CD4-positive, alpha-beta T cell treated with Interleukin-12 subunit alpha and Interleukin-12 subunit beta, for 1 hour (primary cell): ENCODE data around the gene MAB21L1.

Source experiments
- DNase-seq: peaks from one replicate; pipeline ENCODE4 v3.0.0-alpha.2; 2020

MAB21L1 gene

DNA sequence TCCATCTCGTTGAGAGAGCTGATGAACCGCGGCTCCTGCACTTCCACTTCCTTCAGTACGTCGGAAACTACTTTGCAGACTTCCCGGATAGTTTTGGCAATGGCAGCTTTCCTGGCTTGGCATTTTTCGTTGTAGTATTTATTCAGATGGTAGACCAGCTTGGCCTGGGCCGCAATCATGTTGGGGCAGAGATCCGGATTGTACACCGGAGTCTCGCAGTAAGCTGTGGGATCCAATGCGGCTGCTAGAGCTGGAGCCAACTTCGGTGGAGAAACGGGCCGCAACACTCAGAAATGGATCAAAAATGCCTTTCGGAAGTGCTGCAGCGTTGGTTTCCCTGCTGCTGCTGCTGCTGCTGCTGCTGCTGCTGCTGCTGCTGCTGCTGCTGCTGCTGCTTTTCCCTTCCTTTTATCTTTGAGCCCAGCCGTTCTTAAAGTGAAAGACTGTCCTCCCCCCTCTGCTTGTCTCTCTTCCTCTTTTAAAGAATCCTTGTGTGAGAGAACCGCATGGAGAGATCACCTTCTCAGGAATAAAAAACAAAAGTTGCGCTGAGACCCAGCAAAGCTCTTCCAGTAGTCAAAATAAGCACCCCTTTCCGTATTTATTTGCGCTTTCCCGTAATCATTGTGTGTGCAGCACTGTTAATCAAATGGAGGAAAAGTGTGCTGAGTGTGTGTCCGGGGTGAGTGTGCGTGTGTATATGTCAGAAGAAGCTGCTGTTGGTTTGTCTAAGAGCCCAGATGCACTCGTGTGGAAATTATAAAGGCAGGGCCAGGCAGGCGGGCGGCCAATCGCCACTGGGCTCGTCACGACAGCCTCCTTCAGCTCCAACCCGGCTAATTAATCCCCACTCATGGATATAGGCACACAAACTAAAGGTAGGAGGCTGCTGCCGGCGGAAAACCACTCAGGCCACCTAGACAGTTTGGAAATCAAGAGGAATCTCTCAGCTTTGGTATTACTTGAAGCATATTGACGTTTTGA, at the start of gene MAB21L1:
TSS of gene MAB21L1 (minus strand) at position 730 of the 984 bp plus-strand sequence. CDS start at position 179, 551 bp downstream.
- DNase-seq, result no peak

DNA sequence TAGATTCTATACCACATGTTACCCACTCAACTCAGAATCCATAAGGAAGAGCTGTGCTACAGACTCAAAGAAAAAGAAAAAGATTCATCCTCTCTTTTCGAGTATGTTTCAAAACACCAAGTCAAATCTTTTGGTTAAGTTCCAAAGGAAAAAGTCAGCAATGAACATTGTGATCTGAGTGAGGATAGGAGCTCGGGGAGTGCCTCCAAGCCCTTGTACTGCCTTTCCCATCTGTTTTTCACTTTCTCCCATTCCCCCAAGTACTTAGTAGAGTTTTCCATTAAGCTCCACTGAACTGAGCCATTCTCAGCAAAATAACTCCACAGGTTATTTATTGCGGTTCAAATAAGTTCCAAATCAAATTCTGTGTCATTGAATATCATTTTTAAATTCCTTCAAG, 47.7 kb upstream of the MAB21L1 start:
- DNase-seq, result no peak

DNA sequence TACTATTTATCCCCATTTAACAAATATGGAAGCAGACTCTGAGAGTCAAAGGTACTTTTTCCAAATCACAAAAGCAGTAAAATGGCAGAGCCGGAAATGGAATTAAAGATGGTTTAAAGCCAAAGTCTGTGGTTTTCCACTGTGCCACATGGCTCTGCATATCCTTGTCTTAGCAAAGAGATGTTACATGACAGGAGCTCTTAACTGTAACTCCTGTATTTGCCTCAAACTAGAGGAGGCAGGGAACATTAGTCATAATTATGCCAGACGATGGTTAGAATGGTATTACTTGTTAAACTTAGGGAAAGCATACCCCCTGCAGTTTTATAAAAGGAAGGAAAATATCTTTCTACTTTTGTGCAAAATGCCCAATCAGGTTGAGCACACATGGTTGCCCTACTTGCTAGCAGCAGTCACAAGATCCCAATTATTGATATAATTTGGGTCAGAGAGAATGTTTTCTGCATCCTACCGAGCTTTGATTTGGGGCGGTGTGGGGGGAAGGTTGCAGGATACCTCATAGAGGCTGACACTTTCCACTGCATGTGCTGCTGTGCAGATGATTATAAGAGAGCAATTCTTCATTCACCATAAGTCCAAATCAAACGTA, 42.0 kb upstream of the MAB21L1 start:
- DNase-seq, result no peak

DNA sequence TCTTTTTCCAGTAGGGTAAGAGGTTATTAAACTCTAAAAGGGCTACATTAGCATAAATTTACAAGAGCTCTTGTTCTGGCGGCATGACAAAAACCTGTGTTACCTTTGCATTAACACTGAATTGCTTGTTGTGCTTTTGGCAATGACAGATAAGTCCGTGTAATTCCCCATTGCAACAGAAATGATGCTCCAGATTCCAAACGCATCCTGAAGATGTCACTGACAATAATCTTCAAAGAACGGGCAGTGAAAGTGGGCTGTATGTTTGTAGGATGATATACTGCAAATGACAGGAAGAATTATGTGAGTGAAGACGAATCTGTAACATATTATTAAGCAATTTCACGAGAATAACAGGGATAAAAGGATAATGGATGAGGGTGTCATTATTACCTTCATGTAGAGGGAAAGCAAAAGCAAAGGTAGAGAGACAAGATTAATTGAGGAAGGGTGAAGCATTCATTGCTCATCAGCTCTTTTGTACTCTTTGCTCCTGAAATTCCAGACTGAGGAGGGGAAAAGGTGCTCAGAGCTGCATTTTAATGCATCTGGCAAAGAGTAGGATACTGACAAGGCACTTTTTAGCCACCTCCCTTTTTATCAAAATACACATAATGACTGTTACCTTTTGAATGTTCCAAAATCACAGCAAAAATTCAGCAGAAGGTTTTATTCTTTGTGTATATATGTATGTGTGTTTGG, 38.5 kb upstream of the MAB21L1 start:
- no peak for DNase-seq

DNA sequence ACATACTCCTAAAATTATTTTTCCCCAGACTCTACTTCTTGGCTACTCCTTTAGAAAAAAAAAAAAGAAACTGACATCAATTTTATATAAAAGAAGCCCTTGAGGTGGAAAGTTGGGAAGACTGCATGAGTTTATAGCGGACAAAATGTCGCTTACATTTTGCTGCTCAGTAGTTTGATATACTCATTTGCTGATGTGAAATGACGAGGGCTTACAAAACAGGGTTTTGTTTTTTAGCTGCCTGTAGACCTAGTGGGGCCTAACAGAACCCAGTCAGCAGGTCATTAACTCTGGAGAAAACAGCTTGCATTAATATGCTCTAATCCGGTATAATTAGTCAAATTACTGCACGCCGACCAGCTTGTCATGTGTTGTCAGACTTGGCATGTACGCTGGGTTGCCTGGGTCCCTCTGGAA, 37.6 kb upstream of the MAB21L1 start:
- DNase-seq, result no peak

DNA sequence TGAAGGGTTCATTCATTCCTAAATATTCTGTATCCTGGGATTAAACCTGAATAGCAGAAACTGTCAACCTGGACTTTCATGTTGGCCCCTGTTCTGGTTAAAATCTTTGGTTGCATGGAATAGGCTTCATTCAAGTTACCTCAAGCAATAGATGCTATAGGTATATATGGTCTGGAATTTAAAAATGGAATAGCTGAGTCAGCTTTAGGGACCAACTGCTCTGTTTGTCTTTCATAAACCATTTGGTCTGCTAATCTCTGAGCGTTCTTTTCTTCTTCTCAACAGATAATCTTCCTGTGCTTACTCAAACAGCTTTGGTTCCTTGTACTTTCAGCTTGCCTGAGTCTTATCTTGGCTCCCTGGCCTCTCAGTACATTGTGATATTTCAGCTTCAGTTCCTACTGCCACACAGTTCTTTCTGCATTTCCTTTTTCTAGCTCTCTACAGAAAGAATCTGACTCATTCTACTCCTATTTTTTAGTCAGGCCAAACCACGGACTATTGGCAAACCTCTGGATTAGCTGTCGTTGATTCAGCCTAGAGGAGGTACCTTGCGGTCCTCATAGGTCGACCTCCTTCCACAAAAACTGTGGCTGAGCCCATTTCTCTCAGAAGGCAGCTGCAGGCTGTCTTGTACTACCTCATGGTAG, 35.9 kb upstream of the MAB21L1 start:
- no peak for DNase-seq

DNA sequence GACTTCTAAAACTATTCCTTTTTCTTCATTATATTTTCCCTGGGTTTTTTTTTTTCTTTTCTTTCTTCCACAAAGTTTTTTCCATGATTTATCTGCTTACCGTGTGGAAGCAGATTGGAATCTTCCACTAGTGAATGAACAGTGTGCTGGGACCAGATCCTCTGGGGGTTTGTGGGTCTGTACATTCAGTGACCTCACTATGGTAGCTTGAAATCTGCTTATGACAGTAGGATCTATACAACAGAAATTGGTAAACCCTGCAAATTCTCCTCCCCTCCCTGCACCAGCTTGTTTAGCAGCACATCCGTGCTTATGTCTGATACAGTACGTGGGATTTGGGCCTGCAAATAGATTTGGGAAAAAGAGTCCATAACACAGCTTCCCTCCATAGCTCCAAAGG, 26.0 kb upstream of the MAB21L1 start:
- no peak for DNase-seq

DNA sequence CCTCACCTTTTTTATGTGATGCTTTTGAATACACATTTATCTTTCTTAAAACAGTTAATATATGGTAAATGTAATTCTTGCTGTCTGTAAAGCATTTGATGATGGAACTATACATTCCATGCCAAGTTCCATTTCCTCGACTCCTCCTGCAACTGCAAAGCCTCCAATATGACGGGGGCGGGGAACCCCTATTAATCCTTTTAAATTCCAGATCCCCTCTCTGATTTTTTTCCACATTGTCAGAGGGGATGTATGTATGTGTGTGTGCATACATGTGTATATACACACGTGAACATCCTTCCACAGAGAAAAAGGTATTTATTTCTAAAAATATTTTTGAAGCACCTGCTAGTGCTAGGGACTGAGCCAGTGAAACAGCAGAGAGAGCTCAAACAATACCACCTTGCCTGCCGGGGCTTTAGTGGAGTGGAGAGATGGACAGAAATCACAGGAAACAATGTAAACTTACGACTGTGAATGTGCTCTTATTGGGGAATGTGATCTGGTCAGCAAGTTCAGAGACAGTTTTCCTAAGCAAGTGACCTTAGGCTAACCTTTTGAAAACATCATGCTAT, 25.3 kb upstream of the MAB21L1 start:
- DNase-seq, result no peak

DNA sequence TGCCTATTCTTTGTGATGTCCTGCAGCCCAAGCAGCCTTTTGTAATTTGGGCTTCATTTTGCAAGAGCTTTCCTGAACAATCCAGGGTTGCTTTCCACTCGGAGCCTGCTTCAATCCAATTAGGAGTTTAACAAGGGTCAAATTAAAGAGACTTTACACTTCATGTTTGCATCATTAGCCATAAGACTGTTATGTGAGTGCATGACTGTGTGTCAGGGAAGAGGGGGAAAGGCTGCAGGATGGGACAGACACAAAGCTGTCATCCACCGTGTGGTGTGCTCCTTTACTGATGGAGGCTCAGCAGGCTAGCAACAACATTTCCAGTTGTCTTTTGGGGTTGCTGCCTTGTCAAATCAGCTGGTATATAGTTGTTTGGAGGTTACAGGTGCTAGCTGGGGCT, 23.7 kb upstream of the MAB21L1 start:
- DNase-seq, result no peak

DNA sequence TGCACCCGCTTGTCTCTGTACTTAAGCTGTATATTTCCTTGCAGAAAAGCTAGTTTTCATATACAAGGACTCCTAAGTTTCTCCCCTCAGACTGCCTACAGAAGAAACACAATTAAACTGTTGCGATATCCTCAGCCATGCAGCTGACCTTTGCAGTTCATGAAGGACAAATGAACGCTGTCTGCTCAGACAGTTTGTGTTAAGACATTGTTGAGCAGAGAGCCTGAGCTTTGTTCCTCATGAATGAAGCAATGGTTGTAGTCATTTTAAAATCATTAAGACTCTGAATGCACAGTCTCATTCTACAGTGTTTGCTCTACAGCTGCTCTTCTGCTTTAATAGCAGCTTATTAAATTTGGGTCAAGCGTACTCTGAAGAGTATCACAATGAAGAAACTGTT, 23.2 kb upstream of the MAB21L1 start:
- no peak for DNase-seq

DNA sequence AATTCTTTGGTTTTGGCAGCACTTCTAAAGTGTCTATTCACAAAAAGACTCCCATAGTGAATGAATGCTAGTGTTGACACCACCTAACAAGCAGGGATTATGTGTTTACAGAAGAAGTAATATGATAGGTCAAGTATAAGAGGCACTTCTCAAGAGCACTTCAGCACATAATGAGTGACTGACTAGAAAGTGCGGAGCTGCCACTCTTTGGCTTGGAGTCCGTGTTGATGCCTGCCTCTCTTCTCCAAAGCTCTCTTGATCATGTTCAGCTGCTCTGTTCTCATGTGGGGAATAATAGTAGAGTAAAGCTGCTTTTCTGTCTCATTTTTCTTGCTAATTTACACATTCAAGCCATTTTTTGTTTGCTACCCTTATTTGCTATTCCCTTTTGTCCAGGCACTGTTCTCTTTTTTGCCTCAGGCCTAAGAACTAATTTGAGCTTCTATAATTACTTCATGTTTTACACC, 22.7 kb upstream of the MAB21L1 start:
- DNase-seq, result no peak

DNA sequence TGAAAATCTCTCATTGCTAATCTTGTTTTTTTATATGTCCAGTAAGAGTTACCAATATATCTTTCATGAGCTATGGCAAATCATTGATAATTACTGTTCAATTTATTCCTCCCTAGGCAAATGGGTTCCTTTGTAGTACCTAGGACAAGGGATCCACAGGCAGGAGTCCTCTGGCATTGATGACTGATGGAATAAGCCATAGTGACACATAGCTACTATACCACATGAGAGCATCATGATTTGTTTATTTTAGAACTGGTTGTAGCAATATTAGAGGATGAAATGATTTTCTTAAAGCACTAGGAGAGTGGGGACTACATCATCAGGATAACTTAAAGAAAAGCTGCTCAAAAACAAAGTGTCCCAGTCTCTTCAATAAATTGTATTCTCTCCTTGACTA, 21.7 kb upstream of the MAB21L1 start:
- DNase-seq, result no peak

DNA sequence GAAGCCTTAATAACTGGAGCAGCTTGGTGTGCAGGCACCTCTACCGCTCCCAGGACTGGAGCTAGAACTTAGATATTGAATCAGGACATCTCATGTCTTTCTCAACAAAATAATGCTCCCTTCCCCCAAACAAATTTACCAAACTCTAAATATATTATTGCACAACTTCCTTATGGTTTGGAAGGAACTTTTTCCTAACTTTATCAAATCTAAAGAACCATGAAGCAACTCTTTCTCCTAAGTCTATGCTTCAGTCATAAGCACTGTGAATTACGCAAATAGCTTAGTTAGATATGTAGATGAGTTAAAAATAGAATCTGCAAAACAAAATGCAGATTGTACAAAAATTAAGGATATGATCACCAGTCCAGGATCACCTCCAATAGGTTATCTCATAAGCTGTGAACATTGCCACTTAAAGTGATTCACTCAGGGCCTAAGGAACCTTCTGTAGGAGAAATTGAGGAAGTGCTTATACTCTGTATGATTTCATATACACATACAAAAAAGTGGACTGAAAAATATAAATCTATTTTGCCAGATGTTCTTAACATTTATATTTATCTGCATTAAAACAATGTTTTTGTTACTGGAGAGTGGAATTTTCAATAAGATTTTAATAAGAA, 20.4 kb upstream of the MAB21L1 start:
- no peak for DNase-seq

DNA sequence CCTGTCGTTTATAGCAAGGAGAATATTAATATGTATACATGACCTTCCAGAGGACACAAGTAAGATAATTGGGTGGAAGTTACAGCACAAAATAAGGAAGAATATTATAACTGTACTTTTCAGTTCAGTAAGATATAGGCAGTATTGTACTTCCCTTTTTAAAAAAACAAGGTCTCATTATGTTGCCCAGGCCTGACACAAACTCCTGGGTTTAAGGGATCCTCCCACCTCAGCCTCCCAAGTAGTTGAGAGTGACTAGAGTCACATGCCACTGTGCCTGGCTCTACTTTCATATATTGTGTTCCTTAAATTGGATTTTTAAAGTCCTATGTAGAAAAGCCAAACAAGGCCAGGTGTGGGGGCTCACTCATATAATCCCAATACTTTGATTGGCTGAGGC, 19.5 kb upstream of the MAB21L1 start:
- no peak for DNase-seq

DNA sequence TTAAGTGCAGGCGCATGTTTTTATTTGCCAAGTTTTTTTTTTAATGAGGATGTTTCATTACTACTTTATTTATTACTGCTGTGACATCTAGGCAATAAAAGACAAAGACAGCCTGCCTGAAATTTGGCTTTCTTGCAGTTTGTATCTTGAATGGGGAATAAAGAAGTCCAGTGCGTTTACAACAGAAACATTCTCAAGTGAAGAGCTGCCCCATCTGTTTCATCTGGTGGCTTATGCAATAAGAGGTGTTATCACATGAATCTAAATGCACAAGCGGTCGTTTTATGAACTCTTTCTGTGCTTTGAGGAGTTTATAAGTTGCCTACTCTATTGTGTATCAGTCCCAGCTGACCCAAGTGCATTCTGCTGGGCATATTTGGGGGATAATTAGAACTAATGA, 12.6 kb upstream of the MAB21L1 start:
- no peak for DNase-seq

DNA sequence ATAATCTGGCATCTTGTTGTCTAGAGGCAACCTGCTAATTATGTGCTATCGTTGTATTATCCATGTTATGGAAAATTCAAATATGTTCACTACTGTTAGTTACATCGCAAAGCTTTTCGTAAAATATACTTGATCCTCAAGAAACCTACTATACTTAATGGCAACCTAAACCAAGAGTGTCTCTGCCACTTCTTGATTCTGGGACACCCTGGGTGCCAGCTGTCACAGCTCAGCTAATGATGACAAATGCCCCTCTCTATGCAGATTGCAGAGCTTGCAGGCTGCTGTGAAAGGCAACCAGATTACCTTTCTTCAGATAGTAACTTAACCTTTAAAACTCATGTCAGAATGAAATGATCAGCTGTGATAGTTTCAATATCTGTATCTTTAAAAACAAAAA, 8.9 kb upstream of the MAB21L1 start:
- DNase-seq, result no peak

DNA sequence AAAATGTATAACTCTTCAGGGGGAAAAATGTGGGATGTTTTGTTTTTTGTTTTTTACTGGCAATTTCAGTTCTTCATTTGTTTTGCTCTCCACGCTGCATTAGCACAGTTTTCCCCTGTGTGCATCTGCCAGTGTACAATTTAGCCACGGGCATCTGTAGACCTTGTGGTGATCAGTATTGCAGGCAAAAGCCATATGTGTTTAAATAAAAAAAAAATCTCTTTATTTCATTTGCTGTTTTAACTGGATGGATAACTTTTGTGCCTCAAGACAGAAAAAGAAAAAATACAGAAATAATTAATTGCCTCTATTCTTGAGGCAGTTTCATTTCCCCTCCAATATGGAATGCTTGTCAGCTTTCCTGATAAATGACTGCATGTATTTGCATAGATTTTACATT, 7.9 kb upstream of the MAB21L1 start:
- no peak for DNase-seq

DNA sequence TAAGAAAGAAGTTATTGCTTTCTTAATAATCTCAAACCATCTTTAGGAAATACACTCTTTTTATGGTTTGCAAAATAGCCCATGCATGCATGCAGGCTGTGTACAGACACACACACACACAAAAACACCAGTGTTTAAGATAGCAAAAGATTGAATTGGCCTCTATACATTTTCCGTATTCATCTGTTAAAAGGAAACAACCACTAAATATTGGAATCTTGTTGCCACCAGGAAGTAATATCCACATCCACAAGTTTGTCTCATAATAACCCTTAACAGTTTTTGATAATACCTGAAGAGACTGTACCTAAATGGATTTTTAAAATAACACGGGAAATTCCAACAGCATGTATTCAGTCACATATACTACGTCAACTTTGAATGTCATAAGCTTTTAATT, 7.3 kb upstream of the MAB21L1 start:
- DNase-seq, result no peak

DNA sequence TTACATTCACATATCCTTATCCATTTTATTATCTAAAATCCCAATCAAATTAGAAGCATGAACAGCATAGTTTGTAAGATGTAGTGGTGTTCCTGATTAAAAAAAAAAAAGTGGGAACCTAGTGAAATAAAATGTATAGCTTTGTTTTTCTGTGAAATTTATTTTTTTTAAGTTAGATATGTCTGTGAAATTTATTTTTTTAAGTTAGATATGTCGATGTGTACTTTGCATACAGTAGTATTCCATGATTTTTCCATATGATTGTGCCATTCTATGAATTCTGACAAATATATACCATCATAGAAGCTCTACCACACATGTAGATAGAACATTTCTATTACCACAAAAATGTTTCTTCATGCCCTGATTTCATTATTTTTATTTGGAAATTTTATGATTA, 6.0 kb upstream of the MAB21L1 start:
- no peak for DNase-seq

DNA sequence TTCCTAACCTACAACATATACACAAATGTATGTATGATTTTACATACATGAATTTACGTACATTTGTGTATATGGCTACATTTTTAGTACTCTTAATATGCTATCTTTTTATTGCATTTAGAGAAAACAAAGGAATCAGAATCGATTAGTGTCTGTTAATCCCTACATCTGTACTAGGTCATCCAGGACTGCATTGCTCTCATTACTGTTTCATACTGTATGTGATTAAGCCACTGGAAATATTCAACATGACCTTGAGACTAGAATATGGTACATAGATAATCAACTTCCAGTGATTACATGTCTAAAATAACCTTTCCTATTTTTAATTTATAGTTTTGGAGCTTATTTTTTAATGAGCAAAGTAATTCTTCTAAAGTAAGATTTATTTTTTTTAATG, 5.3 kb upstream of the MAB21L1 start:
- DNase-seq, result no peak

DNA sequence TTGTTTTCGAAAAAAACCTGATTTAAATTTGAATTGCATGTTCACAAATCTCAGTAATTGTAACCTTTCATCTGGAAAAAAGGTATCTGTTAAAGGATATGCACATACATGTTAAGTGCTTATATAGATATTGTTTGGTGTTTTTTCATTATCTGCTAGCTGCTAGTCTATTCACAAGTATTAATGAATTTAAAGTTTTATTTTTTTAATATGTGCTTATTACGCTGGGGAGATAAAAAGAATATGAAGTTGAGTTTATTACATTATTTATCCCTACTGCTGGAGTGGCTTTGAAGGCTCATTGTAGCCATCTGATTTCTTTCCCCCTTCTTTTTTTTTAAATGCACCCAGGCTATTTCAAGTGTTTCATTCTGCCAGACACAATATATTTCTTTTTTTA, 3.9 kb upstream of the MAB21L1 start:
- DNase-seq, result no peak

DNA sequence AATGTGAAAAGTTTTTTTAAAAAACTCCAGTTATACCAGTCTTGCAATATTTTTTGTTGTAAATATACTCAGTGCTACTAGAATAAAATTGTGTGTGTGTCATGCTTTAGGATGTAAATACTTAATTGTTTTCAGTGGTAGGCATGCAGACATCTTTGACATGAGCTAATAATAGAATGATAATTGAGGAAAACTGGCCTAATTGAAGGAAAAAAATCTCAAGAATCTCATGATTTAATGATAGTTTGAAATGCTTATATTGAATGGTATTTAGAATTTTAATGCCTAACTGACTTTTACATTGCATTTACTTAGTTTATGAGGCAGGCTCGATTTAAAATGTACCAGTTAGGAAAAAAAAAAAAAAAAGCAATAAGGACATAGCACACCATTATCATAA, 3.2 kb upstream of the MAB21L1 start:
- no peak for DNase-seq
